A549 (cell line): ENCODE measurements around the gene NANS.

Source experiments
- BHLHE40 ChIP-seq: IDR thresholded peaks from 2 replicates; pipeline ENCODE4 v1.6.1; 2012; ENCODE audit warnings: low read depth, low read length, inconsistent platforms
- CEBPB ChIP-seq, 2 experiments: fragments of >200 bp in 1 of 2; sonication (Bioruptor Twin) in 1 of 2; formaldehyde crosslinking in 1 of 2; IDR thresholded peaks; 2 replicates each; pipeline ENCODE4 v1.6.1; 2012 to 2016
- CHD4 ChIP-seq: fragments of 200-600 bp; sonication (generic); IDR thresholded peaks from 2 replicates; pipeline ENCODE4 v1.6.1; 2016; ENCODE audit warnings: antibody characterized with exemption, mild to moderate bottlenecking, borderline replicate concordance
- CTCF ChIP-seq: fragments of >200 bp; sonication (Bioruptor Twin); formaldehyde crosslinking; IDR thresholded peaks from 3 replicates; pipeline ENCODE4 v1.5.1; 2016
- HDAC2 ChIP-seq: fragments of 200-600 bp; sonication (generic); IDR thresholded peaks from 2 replicates; pipeline ENCODE4 v1.6.1; 2016
- HEYL ChIP-seq: fragments of 250-450 bp; sonication (Bioruptor Pico); IDR thresholded peaks from 2 replicates; pipeline ENCODE4 v1.8.0; 2021; ENCODE audit warnings: mild to moderate bottlenecking, moderate library complexity
- JUN ChIP-seq, 2 experiments: fragments of >200 bp; sonication (Bioruptor Twin); formaldehyde crosslinking; IDR thresholded peaks; 2 replicates in 1 of 2; 3 replicates in 1 of 2; pipeline ENCODE4 v1.6.1; 2016 to 2017
- NPAS2 ChIP-seq: fragments of 250-450 bp; sonication (Bioruptor Pico); IDR thresholded peaks from 2 replicates; pipeline ENCODE4 v1.8.0; 2022; ENCODE audit warnings: mild to moderate bottlenecking, moderate library complexity, borderline replicate concordance
- PHF8 ChIP-seq: fragments of 200-600 bp; sonication (generic); IDR thresholded peaks from 2 replicates; pipeline ENCODE4 v1.6.1; 2016; ENCODE audit warnings: low read depth, mild to moderate bottlenecking, antibody characterized with exemption, moderate library complexity, borderline replicate concordance
- POLR2A ChIP-seq: IDR thresholded peaks from 2 replicates; pipeline ENCODE4 v1.6.1; 2012; ENCODE audit warnings: mild to moderate bottlenecking, low read length
- RAD21 ChIP-seq, 2 experiments: fragments of >200 bp in 1 of 2; sonication (Bioruptor Twin) in 1 of 2; formaldehyde crosslinking in 1 of 2; IDR thresholded peaks in 1 of 2; conservative IDR thresholded peaks in 1 of 2; 2 replicates in 1 of 2; 3 replicates in 1 of 2; pipeline ENCODE4 v1.6.1; 2012 to 2018; ENCODE audit warnings: inconsistent platforms in 1 of 2
- RFX5 ChIP-seq: fragments of 450-650 bp; IDR thresholded peaks from 2 replicates; pipeline ENCODE4 v1.7.1; 2014; ENCODE audit warnings: antibody characterized with exemption, mild to moderate bottlenecking, moderate library complexity
- ZC3H11A ChIP-seq: fragments of 450-650 bp; IDR thresholded peaks from 2 replicates; pipeline ENCODE4 v1.6.1; 2014; ENCODE audit warnings: antibody characterized with exemption, mild to moderate bottlenecking
- TF ChIP-seq, protein P1 (sequence below): fragments of >200 bp; sonication (Bioruptor Twin); formaldehyde crosslinking; IDR thresholded peaks from 3 replicates; pipeline ENCODE4 v1.6.1; 2016

DNA sequence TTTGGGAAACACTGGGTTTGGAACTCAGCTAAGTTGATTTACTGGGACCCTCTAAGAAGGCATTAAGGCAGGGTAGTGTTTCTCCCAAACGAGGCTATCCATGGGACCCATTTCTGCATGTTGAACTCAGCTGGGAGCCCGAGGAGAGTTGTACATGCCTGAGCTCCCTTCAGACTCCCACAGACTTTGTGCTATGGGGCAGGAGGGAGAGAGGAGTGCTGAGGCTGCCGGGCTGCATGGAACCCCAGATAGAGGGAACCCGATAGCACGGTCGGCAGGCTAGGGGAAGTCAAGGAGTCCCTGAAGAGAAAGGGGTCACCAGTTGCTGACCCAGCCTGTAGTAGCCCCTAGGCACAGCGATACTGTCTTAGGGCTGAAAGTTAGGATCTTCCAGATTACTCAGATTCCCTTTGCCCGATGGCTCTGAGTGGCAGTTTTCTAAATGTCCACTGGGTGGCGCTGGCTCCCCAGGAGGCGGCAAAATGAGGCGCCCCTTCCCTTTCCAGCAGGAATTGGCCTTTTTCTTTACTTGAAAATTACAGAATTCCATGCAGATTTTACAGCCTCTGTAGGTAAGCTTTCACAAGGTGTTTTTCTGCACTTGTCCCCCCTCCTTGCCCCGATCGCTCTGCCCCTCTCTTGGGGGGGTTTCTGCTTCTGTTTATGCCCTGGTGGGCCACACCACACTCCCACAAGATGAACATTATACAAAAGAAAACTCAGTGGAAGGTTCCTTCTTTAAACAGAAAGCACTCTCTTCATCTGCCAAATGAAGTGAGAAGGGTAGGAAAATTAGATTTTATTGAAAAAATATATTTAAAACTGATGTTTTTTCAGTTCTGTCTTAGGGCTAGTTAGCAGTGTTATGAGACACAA is 17.8 kb downstream of the NANS start:
- TF ChIP-seq RAD21 (conservative IDR thresholded peaks at IDR 0.05 in 1 of 2, IDR thresholded peaks at IDR 0.05 in 1 of 2) (peak; percentile 82 to 86), POLR2A (no peak), CTCF (peak; percentile 91), RFX5 (no peak), PHF8 (no peak), CEBPB (IDR thresholded peaks at IDR 0.05) (no peak), JUN (IDR thresholded peaks at IDR 0.05) (no peak), NPAS2 (no peak), ZC3H11A (no peak), BHLHE40 (no peak), HDAC2 (no peak), CHD4 (no peak), HEYL (no peak)
- TF ChIP-seq, protein P1, sequence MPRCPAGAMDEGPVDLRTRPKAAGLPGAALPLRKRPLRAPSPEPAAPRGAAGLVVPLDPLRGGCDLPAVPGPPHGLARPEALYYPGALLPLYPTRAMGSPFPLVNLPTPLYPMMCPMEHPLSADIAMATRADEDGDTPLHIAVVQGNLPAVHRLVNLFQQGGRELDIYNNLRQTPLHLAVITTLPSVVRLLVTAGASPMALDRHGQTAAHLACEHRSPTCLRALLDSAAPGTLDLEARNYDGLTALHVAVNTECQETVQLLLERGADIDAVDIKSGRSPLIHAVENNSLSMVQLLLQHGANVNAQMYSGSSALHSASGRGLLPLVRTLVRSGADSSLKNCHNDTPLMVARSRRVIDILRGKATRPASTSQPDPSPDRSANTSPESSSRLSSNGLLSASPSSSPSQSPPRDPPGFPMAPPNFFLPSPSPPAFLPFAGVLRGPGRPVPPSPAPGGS: no peak
